ENCODE measurements around the gene ZNF407.

DNA sequence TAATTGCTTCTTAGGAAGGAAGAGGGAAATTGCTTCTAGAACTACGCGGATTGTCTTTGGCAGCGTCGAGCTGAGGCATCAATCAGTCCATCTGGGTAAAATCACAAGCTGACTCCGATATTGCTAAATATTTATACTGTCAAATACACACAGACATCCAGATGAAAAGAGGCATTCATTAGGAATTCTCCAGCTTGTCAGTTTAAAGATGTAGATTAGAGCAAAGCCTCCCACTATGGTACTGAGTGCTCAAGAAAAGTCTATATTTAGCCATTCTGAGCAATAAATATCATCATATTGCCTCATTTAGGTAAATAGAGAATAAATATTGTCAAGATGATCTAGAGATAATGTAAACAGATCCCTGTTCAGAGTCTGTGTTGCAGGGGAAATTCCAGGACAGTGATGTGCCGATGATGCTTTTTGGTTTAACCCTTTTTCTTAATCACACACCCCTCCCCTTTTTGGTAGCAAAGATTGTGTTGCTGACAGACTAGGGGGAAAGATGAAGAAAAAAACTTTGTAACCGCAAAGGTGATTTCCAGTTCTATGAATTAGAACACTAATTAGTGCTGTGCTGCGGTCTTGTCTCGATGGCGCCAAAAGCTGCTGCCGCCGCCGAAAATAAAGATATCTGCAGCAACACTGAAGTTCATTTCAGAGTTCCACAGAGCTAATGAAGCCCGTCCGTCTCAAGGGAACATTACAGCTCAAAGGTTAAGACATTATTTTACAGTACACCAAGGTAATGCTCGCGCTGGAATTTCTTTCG, 439.4 kb downstream of the ZNF407 start:
- TF ChIP-seq, protein P1, sequence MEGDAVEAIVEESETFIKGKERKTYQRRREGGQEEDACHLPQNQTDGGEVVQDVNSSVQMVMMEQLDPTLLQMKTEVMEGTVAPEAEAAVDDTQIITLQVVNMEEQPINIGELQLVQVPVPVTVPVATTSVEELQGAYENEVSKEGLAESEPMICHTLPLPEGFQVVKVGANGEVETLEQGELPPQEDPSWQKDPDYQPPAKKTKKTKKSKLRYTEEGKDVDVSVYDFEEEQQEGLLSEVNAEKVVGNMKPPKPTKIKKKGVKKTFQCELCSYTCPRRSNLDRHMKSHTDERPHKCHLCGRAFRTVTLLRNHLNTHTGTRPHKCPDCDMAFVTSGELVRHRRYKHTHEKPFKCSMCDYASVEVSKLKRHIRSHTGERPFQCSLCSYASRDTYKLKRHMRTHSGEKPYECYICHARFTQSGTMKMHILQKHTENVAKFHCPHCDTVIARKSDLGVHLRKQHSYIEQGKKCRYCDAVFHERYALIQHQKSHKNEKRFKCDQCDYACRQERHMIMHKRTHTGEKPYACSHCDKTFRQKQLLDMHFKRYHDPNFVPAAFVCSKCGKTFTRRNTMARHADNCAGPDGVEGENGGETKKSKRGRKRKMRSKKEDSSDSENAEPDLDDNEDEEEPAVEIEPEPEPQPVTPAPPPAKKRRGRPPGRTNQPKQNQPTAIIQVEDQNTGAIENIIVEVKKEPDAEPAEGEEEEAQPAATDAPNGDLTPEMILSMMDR (IDR thresholded peaks at IDR 0.05): no peak
- no peak for TF ChIP-seq POLR2A (IDR thresholded peaks at IDR 0.05)

Data from testis (tissue), 2 donors.